Astrocyte of the spinal cord (primary cell): ENCODE data around the gene MYRFL.

Source experiments
- DNase-seq: peaks from one replicate; pipeline ENCODE4 v3.0.0; 2011; ENCODE audit warnings: low read depth, low spot score
- H3K4me3 ChIP-seq: 2 replicates; pipeline ENCODE4 v1.5.1; 2011; ENCODE audit warnings: low read depth, mild to moderate bottlenecking, low read length, moderate library complexity
- in situ Hi-C: cut with HindIII; loops from 2 replicates; pipeline ENCODE4 v1.10.0; 2017; ENCODE audit warnings: low sequenced_read_pairs
- TF ChIP-seq, protein P1 (sequence below): IDR thresholded peaks from 2 replicates; pipeline ENCODE4 v1.5.1; 2012; ENCODE audit warnings: low read depth, mild to moderate bottlenecking, low read length, inconsistent platforms

The MYRFL gene

DNA sequence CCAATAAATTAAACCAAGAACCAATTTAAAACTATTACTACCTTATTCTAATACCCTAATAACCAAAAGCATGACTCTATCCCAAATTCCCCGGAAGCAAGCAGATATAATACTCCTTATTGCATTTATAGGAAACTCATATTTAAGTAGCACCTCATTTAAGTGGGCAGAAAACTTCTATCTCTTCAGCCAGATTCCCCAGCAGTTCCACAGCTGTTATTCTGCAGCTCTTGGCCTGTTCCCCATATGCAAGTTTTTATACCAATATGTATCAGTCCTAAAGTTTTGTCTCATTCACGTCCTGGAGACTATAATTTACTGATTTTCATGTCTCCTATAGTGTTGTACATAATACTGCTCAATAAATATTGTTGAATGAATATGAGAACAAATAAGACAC is 106.5 kb downstream of the MYRFL start:
- no peak for DNase-seq
- in situ Hi-C loops = no loop called here
- no peak overlapping the region for H3K4me3 ChIP-seq
- TF ChIP-seq, protein P1, sequence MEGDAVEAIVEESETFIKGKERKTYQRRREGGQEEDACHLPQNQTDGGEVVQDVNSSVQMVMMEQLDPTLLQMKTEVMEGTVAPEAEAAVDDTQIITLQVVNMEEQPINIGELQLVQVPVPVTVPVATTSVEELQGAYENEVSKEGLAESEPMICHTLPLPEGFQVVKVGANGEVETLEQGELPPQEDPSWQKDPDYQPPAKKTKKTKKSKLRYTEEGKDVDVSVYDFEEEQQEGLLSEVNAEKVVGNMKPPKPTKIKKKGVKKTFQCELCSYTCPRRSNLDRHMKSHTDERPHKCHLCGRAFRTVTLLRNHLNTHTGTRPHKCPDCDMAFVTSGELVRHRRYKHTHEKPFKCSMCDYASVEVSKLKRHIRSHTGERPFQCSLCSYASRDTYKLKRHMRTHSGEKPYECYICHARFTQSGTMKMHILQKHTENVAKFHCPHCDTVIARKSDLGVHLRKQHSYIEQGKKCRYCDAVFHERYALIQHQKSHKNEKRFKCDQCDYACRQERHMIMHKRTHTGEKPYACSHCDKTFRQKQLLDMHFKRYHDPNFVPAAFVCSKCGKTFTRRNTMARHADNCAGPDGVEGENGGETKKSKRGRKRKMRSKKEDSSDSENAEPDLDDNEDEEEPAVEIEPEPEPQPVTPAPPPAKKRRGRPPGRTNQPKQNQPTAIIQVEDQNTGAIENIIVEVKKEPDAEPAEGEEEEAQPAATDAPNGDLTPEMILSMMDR = no peak

DNA sequence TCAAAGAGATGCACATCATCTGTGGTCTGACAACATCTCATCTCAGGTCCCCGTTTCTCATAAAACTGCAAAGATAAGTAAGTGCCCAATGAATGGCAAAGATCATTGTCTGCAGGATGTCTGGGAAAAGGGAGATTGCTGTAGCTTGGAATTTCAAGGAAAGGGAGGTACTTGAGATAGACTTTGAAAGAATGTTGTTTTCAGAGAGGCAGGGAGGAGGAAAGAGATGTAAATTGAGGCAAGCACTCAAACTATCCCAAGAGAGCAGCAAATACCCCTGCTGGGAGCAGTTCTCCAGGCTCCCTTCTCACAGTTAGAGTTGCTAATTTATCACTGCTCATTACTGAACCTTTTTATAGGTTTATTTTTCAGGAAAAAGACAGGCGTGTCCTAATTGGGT is 107.1 kb downstream of the MYRFL start:
- no peak for DNase-seq
- H3K4me3 ChIP-seq = no peak overlapping the region
- TF ChIP-seq, protein P1 = no peak
- in situ Hi-C loops = no loop called here

DNA sequence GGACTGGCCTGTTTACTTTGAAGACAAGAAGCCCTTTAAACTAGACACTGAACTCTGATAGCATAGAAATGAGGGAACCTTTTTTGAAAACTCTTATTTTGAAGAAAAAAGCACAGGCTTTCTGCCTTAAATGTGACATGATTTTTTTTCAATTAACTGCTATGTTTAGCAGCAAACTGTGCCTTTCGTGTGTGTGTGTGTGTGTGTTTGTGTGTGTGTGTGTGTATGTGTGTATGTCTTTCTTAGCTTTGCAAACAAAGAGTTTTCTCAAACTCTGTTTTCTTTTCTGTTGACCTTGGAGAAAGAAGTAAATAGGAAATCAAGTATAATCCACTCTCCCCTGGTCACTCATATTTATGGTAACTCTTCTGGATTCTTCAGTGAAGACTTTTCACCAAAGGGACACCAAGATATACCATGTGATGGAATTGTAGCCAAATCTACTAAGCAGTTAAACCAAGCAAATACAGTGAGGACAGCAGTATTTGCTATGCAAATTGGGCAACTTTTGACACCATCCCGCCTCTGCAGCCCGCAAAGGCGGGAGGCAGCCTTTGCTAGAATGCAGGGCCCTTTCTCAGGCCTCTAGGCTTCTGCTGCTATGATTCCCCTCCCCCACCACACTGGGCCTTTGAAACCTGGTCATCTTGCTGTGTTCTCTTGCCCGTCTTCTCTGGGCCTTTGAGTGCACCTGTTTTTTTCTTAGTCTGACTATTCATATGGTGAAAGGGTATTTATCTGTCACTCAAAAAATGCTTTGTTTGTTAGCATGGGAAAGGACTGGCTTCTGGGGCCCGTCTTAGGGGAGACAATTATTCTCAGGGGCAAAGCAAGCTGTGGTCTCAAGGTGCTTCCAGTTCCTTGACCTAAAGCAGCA is 107.9 kb downstream of the MYRFL start:
- DNase-seq = no peak
- no peak overlapping the region for H3K4me3 ChIP-seq
- TF ChIP-seq, protein P1 = no peak
- in situ Hi-C loops = no loop called here

- in situ Hi-C loops = no loop called here
Observed at GRCh38 chr12:69934011-69934410, 109.0 kb downstream of the MYRFL start.

GRCh38 chr12:69935651-69936100 is 110.6 kb downstream of the MYRFL start:
- TF ChIP-seq, protein P1 = no peak
- in situ Hi-C loops = no loop called here
- DNase-seq = no peak
- no peak overlapping the region for H3K4me3 ChIP-seq

More at GRCh38 chr12:69934011-69934410, 109.0 kb downstream of the MYRFL start:
- TF ChIP-seq, protein P1 = no peak
- no peak for DNase-seq
- no peak overlapping the region for H3K4me3 ChIP-seq

DNA sequence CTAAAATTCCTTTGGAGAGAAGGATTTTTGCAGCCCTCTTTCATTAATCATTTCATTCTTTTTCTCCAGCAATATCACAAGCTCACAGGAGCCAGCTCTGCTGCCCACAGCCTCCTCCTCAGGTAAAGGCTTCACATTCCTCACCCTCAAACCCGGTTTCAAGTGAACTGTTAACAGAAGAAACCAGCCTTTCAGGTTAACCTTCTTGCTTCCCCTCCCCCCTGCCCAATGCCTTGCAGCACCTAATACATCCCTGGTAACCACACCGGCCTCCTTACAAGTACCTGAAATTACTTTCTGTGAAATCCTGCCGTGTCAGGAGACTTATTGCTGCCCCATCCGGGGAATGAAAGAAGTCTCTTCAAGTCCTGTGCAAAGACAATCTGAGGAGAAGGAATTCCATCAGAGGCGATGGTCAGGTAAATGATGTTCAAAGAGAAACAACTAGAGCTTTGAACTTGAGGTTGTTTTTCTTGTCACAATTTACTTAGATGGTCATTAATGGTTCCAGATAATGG is 111.2 kb downstream of the MYRFL start:
- DNase-seq = no peak
- TF ChIP-seq, protein P1 = no peak
- in situ Hi-C loops = no loop called here
- no peak overlapping the region for H3K4me3 ChIP-seq
